K562 (cell line): ENCODE results near the gene SPAG16. TPM values are rescaled to one million over a fixed set of nuclear protein-coding genes. Genes with fewer than 3 reads are reported as not detected.

Experiments
- CBX5 ChIP-seq: IDR thresholded peaks from 2 replicates; pipeline ENCODE4 v1.6.1; 2014; ENCODE audit warnings: low read depth, borderline replicate concordance
- ESRRA ChIP-seq: fragments of 450-650 bp; IDR thresholded peaks from 2 replicates; pipeline ENCODE4 v1.6.1; 2014; ENCODE audit warnings: low read depth, mild to moderate bottlenecking, moderate library complexity, borderline replicate concordance
- JUND ChIP-seq, 2 experiments: IDR thresholded peaks; 2 replicates in 1 of 2; 3 replicates in 1 of 2; pipeline ENCODE4 v1.6.1; 2011; ENCODE audit warnings: borderline replicate concordance in 2 of 2, low read depth in 2 of 2, low read length in 2 of 2, improper control_type of control experiment in 1 of 2, missing biosample characterization in 1 of 2, missing genetic modification characterization in 1 of 2, missing genetic modification reagents in 1 of 2
- PML ChIP-seq: IDR thresholded peaks from 2 replicates; pipeline ENCODE4 v1.6.1; 2012; ENCODE audit warnings: low read length, inconsistent platforms
- POLR2AphosphoS2 ChIP-seq: IDR thresholded peaks from 2 replicates; pipeline ENCODE4 v1.6.1; 2012; ENCODE audit warnings: low read length, improper control_type of control experiment
- SRSF3 ChIP-seq: fragments of 200-400 bp; formaldehyde crosslinking; IDR thresholded peaks from 2 replicates; pipeline ENCODE4 v1.6.1; 2016; ENCODE audit warnings: mild to moderate bottlenecking, low read length, moderate library complexity; ENCODE audit not compliant: insufficient read depth
- ZNF24 ChIP-seq: fragments of 450-650 bp; IDR thresholded peaks from 2 replicates; pipeline ENCODE4 v1.6.1; 2016
- polyA plus RNA-seq, 8 experiments: library from polyadenylated mRNA; depleted of rRNA in 4 of 8; stranded (reverse) in 5 of 8; unstranded in 3 of 8; fragments of >200 nt; fragmentation: Nextera tagmentation in 2 of 8; fragmentation: Illumina TruSeq in 1 of 8; extraction: Ambion mirVana in 2 of 8; extraction: Trizol in 1 of 8; gene quantifications; 2 replicates each; pipeline versions ENCODE4 v1.2.1 to v1.2.3, GENCODE V29; 2011 to 2014; ENCODE audit warnings: inconsistent platforms in 1 of 8, missing spikeins in 1 of 8
- total RNA-seq, 7 experiments: library from RNA; depleted of rRNA in 6 of 7; stranded (reverse); fragments of >200 nt in 6 of 7; fragmentation: Illumina TruSeq in 2 of 7; extraction: Trizol in 2 of 7; gene quantifications; 2 replicates each; pipeline versions ENCODE4 v1.2.1 to v1.2.3, GENCODE V29; 2011 to 2021; ENCODE audit warnings: low replicate concordance in 1 of 7
- TF ChIP-seq, protein P1 (sequence below): IDR thresholded peaks from 3 replicates; pipeline ENCODE4 v1.6.1; 2011; ENCODE audit warnings: borderline replicate concordance, mild to moderate bottlenecking, moderate library complexity; ENCODE audit not compliant: insufficient read length; ENCODE audit errors: extremely low read depth
- TF ChIP-seq, protein P2 (sequence below): sonication (generic); formaldehyde crosslinking; IDR thresholded peaks from 2 replicates; pipeline ENCODE4 v1.8.0; 2022; ENCODE audit warnings: mild to moderate bottlenecking, missing genetic modification reagents
- TF ChIP-seq, protein P3 (sequence below): sonication (generic); formaldehyde crosslinking; IDR thresholded peaks from 2 replicates; pipeline ENCODE4 v1.9.0; 2022; ENCODE audit warnings: mild to moderate bottlenecking, missing genetic modification reagents
- TF ChIP-seq, protein P4 (sequence below), 2 experiments: fragments of 150-350 bp in 1 of 2; IDR thresholded peaks; 2 replicates each; pipeline ENCODE4 v1.6.1; 2012 to 2016; ENCODE audit warnings: low read depth in 2 of 2, low read length in 2 of 2, mild to moderate bottlenecking in 1 of 2, moderate library complexity in 1 of 2
- TF ChIP-seq, protein P5 (sequence below): fragments of 250-450 bp; sonication (Bioruptor Pico); IDR thresholded peaks from 2 replicates; pipeline ENCODE4 v1.6.1; 2021; ENCODE audit warnings: mild to moderate bottlenecking

The SPAG16 gene
- total and polyA plus RNA-seq, 9 of the 15 experiments (the other 6 are each of a cell fraction or from before 2014, with no cell fraction given) = 0.98 to 5.9 (median 3.5) TPM

DNA sequence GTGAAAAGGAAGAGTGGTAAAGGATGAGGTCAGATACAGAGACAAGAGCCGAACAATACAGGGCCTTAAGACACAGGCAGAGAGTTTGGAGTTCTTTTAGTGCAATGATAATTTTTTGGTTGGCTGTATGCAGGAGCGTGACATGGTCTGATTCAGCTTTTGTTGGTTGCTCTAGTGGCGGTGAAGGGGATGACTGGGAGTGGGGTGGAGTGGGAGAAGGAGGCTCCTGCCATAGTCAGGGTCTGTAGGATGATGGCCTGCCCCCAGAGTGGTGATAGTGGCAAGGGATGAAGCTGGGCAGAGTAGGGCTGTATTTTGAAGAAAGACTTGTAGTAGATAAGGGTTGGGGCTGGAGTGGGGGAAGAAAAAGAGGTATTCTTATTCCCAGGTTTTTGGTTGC is 820.0 kb downstream of the SPAG16 start (continued):
- TF ChIP-seq, protein P1, sequence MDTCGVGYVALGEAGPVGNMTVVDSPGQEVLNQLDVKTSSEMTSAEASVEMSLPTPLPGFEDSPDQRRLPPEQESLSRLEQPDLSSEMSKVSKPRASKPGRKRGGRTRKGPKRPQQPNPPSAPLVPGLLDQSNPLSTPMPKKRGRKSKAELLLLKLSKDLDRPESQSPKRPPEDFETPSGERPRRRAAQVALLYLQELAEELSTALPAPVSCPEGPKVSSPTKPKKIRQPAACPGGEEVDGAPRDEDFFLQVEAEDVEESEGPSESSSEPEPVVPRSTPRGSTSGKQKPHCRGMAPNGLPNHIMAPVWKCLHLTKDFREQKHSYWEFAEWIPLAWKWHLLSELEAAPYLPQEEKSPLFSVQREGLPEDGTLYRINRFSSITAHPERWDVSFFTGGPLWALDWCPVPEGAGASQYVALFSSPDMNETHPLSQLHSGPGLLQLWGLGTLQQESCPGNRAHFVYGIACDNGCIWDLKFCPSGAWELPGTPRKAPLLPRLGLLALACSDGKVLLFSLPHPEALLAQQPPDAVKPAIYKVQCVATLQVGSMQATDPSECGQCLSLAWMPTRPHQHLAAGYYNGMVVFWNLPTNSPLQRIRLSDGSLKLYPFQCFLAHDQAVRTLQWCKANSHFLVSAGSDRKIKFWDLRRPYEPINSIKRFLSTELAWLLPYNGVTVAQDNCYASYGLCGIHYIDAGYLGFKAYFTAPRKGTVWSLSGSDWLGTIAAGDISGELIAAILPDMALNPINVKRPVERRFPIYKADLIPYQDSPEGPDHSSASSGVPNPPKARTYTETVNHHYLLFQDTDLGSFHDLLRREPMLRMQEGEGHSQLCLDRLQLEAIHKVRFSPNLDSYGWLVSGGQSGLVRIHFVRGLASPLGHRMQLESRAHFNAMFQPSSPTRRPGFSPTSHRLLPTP = no peak
- TF ChIP-seq ESRRA (no peak), ZNF24 (no peak), SRSF3 (no peak), POLR2AphosphoS2 (no peak), JUND (IDR thresholded peaks at IDR 0.05; ENCODE audit: borderline replicate concordance, low read depth, low read length) (no peak), JUND (tag; IDR thresholded peaks at IDR 0.05; ENCODE audit: borderline replicate concordance, low read depth, low read length) (no peak), CBX5 (no peak), PML (no peak)
- TF ChIP-seq, protein P2, sequence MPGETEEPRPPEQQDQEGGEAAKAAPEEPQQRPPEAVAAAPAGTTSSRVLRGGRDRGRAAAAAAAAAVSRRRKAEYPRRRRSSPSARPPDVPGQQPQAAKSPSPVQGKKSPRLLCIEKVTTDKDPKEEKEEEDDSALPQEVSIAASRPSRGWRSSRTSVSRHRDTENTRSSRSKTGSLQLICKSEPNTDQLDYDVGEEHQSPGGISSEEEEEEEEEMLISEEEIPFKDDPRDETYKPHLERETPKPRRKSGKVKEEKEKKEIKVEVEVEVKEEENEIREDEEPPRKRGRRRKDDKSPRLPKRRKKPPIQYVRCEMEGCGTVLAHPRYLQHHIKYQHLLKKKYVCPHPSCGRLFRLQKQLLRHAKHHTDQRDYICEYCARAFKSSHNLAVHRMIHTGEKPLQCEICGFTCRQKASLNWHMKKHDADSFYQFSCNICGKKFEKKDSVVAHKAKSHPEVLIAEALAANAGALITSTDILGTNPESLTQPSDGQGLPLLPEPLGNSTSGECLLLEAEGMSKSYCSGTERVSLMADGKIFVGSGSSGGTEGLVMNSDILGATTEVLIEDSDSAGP = no peak
- TF ChIP-seq, protein P3, sequence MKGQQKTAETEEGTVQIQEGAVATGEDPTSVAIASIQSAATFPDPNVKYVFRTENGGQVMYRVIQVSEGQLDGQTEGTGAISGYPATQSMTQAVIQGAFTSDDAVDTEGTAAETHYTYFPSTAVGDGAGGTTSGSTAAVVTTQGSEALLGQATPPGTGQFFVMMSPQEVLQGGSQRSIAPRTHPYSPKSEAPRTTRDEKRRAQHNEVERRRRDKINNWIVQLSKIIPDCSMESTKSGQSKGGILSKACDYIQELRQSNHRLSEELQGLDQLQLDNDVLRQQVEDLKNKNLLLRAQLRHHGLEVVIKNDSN (CRISPR knock-in tag) = no peak
- TF ChIP-seq, protein P4, sequence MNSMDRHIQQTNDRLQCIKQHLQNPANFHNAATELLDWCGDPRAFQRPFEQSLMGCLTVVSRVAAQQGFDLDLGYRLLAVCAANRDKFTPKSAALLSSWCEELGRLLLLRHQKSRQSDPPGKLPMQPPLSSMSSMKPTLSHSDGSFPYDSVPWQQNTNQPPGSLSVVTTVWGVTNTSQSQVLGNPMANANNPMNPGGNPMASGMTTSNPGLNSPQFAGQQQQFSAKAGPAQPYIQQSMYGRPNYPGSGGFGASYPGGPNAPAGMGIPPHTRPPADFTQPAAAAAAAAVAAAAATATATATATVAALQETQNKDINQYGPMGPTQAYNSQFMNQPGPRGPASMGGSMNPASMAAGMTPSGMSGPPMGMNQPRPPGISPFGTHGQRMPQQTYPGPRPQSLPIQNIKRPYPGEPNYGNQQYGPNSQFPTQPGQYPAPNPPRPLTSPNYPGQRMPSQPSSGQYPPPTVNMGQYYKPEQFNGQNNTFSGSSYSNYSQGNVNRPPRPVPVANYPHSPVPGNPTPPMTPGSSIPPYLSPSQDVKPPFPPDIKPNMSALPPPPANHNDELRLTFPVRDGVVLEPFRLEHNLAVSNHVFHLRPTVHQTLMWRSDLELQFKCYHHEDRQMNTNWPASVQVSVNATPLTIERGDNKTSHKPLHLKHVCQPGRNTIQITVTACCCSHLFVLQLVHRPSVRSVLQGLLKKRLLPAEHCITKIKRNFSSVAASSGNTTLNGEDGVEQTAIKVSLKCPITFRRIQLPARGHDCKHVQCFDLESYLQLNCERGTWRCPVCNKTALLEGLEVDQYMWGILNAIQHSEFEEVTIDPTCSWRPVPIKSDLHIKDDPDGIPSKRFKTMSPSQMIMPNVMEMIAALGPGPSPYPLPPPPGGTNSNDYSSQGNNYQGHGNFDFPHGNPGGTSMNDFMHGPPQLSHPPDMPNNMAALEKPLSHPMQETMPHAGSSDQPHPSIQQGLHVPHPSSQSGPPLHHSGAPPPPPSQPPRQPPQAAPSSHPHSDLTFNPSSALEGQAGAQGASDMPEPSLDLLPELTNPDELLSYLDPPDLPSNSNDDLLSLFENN (IDR thresholded peaks at IDR 0.05; ENCODE audit: low read depth in 2 of 2, low read length in 2 of 2) = no peak
- TF ChIP-seq, protein P5, sequence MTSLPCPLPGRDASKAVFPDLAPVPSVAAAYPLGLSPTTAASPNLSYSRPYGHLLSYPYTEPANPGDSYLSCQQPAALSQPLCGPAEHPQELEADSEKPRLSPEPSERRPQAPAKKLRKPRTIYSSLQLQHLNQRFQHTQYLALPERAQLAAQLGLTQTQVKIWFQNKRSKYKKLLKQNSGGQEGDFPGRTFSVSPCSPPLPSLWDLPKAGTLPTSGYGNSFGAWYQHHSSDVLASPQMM = no peak
